Lung (tissue), 12 donors: Measurements from ENCODE around the gene STRBP. TPM values are rescaled to one million over a fixed set of nuclear protein-coding genes. Genes with fewer than 3 reads are reported as not detected.

Experiments
- ATAC-seq: fragments of 200-7000 bp; cut with Tn5 transposase; one replicate; pipeline ENCODE4 v1.9.1; 2020; ENCODE audit warnings: moderate number of reproducible peaks; ENCODE audit not compliant: insufficient read depth, low FRiP score
- DNase-seq, 3 donors: peaks; one replicate each; pipeline ENCODE4 v3.0.0-alpha.2; 2013 to 2017
- H3K27ac ChIP-seq, 2 donors: one replicate each; pipeline ENCODE4 v1.5.1; 2013; ENCODE audit warnings: mild to moderate bottlenecking in 2 of 2, moderate library complexity in 2 of 2, control low read depth in 1 of 2, inconsistent platforms in 1 of 2, low read depth in 1 of 2, low read length in 1 of 2
- H3K27me3 ChIP-seq, 3 donors: one replicate each; pipeline ENCODE4 v1.5.1; 2013; ENCODE audit warnings: low read length in 2 of 3; ENCODE audit not compliant: control insufficient read depth in 3 of 3, insufficient read depth in 3 of 3
- H3K36me3 ChIP-seq, 4 donors: one replicate each; pipeline ENCODE4 v1.5.1; 2013; ENCODE audit warnings: low read length in 4 of 4, mild to moderate bottlenecking in 1 of 4, moderate library complexity in 1 of 4; ENCODE audit not compliant: control insufficient read depth in 4 of 4, insufficient read depth in 4 of 4
- H3K4me1 ChIP-seq, 5 donors: one replicate each; pipeline ENCODE4 v1.5.1; 2013; ENCODE audit warnings: low read length in 5 of 5, mild to moderate bottlenecking in 2 of 5, moderate library complexity in 1 of 5; ENCODE audit not compliant: control insufficient read depth in 5 of 5, insufficient read depth in 5 of 5
- H3K4me3 ChIP-seq: one replicate; pipeline ENCODE4 v1.5.1; 2013; ENCODE audit warnings: mild to moderate bottlenecking, control low read depth, moderate library complexity
- H3K9ac ChIP-seq, 2 donors: one replicate each; pipeline ENCODE4 v1.5.1; 2013; ENCODE audit warnings: low read length in 2 of 2, control low read depth in 1 of 2; ENCODE audit not compliant: insufficient read depth in 1 of 2
- H3K9me3 ChIP-seq, 4 donors: one replicate each; pipeline ENCODE4 v1.5.1; 2013; ENCODE audit warnings: low read length in 3 of 4, mild to moderate bottlenecking in 1 of 4, moderate library complexity in 1 of 4; ENCODE audit not compliant: control insufficient read depth in 4 of 4, insufficient read depth in 3 of 4
- WGBS, 2 donors: extraction: QIAGEN DNeasy Blood & Tissue Kit; methylation state at CpG; one replicate each; pipeline ENCODE4 v1.1.7; 2013; 5-methylcytosine and 5-hydroxymethylcytosine counted together
- polyA plus RNA-seq, 2 donors: library from polyadenylated mRNA; stranded (reverse); fragments of 200-250 nt; gene quantifications; one replicate each; pipeline ENCODE4 v1.2.1, GENCODE V29; 2013
- total RNA-seq, 2 donors: library from RNA; depleted of rRNA in 1 of 2; stranded (reverse); fragments of >200 nt in 1 of 2; gene quantifications; one replicate each; pipeline ENCODE4 v1.2.1, GENCODE V29; 2014 to 2021
- TF ChIP-seq, protein P1 (sequence below): IDR thresholded peaks from 2 replicates; pipeline ENCODE4 v1.5.1; 2012; ENCODE audit warnings: mild to moderate bottlenecking; ENCODE audit errors: control extremely low read depth, extremely low read depth
- donor health status: control.
- donor health status: control.
- donor health status: Bipolar disorder and iron deficiency.
- donor health status: healthy.
- donor health status: DM: yes; HTN: yes; CAD: no.

STRBP gene
- total and polyA plus RNA-seq, 4 donors: 8.3 to 27.2 (median 21.1) TPM

DNA sequence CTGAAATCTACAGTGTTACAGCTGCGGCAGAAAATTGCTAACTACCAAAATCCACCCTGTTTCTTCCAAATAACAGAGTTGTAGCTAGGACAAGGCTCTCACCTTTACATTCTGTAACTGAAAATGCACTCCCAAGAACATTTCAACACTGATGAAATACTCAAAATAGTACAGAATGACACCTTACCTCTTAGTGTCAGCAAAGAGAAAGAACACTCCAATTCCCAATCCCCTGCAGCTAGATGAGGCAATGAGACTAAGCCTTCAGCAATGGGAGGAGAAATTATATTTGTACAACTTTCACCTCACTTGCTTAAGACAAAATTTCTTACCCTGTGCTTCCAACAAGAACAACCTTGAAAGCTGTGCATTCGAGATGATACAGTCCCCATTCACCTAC lies 31.2 kb downstream of the STRBP start:
- WGBS, 2 donors: 95 to 96% methylated on average over 2 of the region's 2 CpGs
- H3K27me3 ChIP-seq: no peaks in the 10 kb centered on the region

GRCh38 chr9:123235448-123235847 lies 32.9 kb downstream of the STRBP start:
- TF ChIP-seq, protein P1, sequence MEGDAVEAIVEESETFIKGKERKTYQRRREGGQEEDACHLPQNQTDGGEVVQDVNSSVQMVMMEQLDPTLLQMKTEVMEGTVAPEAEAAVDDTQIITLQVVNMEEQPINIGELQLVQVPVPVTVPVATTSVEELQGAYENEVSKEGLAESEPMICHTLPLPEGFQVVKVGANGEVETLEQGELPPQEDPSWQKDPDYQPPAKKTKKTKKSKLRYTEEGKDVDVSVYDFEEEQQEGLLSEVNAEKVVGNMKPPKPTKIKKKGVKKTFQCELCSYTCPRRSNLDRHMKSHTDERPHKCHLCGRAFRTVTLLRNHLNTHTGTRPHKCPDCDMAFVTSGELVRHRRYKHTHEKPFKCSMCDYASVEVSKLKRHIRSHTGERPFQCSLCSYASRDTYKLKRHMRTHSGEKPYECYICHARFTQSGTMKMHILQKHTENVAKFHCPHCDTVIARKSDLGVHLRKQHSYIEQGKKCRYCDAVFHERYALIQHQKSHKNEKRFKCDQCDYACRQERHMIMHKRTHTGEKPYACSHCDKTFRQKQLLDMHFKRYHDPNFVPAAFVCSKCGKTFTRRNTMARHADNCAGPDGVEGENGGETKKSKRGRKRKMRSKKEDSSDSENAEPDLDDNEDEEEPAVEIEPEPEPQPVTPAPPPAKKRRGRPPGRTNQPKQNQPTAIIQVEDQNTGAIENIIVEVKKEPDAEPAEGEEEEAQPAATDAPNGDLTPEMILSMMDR: no peak
- DNase-seq (no peak), ATAC-seq (no peak)
- Histone ChIP-seq H3K27me3 (no peaks in the 10 kb centered on the region), H3K4me1 (peaks cover 0 to 6% (median 0%) of the 10 kb centered on the region in 5 donors), H3K9me3 (no peaks in the 10 kb centered on the region), H3K9ac (no peak overlapping the region), H3K27ac (no peak overlapping the region), H3K36me3 (no peaks in the 10 kb centered on the region), H3K4me3 (no peak overlapping the region)
- 96 to 98% methylated on average over 1 of the region's 1 CpG for WGBS, 2 donors

More for the DNA sequence above, 31.2 kb downstream of the STRBP start:
- DNase-seq (no peak), ATAC-seq (no peak)
- no peak overlapping the region for H3K4me3 ChIP-seq
- H3K27ac ChIP-seq: no peak overlapping the region
- H3K36me3 ChIP-seq: no peaks in the 10 kb centered on the region
- peaks cover 0 to 6% (median 0%) of the 10 kb centered on the region in 5 donors for H3K4me1 ChIP-seq
- no peak overlapping the region for H3K9ac ChIP-seq
- TF ChIP-seq, protein P1: no peak
- no peaks in the 10 kb centered on the region for H3K9me3 ChIP-seq

GRCh38 chr9:123234853-123235252 lies 33.5 kb downstream of the STRBP start:
- no peak overlapping the region for H3K27ac ChIP-seq
- H3K4me1 ChIP-seq: peaks cover 0 to 6% (median 0%) of the 10 kb centered on the region in 5 donors
- WGBS, 2 donors: 81 to 89% methylated on average over 3 of the region's 3 CpGs
- no peaks in the 10 kb centered on the region for H3K9me3 ChIP-seq
- no peak overlapping the region for H3K9ac ChIP-seq
- no peak overlapping the region for H3K4me3 ChIP-seq
- no peaks in the 10 kb centered on the region for H3K36me3 ChIP-seq
- no peaks in the 10 kb centered on the region for H3K27me3 ChIP-seq
- TF ChIP-seq, protein P1: no peak
- DNase-seq (no peak), ATAC-seq (no peak)

DNA sequence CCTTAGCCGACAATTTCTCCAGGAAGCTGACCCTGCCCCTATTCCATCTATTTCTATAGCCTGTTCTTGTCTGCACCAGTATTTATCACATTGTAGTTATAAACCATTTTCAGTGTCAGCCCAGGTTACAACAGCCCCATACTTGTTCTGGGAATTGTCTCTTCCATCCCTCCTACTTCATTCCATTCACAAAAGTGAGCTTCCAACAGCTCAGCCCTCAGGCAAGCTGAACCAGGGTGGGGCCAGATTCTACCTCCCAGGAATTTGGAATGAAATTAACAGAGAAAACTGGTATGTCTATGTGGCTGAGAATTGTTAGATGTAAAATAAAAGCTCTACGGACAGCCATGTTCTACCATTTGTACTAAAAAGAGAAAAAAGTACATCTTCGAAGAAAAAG lies 36.1 kb downstream of the STRBP start:
- Histone ChIP-seq H3K27ac (no peak overlapping the region), H3K4me1 (no peaks in the 10 kb centered on the region), H3K27me3 (no peaks in the 10 kb centered on the region), H3K4me3 (no peak overlapping the region), H3K36me3 (no peaks in the 10 kb centered on the region), H3K9ac (no peak overlapping the region), H3K9me3 (no peaks in the 10 kb centered on the region)
- TF ChIP-seq, protein P1: no peak
- ATAC-seq: no peak
- DNase-seq: no peak
- 96% methylated on average over 3 of the region's 3 CpGs for WGBS, 2 donors
